ENCODE data around the gene LRIT1.
"Not testable (repeated sequence)": the region's sequence is repeated elsewhere in the genome, so short reads cannot be mapped to it uniquely, and the experiment has no call there.

The LRIT1 gene, protein sequence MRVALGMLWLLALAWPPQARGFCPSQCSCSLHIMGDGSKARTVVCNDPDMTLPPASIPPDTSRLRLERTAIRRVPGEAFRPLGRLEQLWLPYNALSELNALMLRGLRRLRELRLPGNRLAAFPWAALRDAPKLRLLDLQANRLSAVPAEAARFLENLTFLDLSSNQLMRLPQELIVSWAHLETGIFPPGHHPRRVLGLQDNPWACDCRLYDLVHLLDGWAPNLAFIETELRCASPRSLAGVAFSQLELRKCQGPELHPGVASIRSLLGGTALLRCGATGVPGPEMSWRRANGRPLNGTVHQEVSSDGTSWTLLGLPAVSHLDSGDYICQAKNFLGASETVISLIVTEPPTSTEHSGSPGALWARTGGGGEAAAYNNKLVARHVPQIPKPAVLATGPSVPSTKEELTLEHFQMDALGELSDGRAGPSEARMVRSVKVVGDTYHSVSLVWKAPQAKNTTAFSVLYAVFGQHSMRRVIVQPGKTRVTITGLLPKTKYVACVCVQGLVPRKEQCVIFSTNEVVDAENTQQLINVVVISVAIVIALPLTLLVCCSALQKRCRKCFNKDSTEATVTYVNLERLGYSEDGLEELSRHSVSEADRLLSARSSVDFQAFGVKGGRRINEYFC

DNA sequence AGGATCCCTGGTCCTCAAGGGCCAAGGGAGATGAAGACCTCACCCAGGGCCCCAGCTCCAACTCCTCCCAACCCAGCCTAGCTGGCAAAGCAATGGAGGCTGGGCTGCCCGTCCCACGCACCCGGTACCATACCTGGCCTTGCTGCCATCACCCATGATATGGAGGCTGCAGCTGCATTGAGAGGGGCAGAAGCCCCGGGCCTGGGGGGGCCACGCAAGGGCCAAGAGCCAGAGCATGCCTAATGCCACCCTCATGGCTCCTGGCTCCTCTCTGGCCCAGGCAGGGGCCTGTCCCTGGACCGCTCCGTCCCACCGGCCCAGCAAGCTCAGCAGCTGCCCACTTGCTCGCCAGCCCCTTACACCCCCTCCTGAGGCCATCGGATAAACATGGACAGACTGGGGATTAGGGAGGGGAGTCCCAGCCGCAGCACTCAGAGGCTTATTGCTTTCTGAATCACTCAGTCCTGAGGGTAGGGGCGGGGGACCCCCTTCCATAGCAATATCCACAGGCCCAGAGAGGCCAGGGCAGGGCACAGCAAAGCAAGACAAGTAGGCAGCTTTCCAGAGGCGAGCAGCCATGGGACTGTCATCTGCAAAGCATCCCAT lies at the start of gene LRIT1:
TSS of gene LRIT1 (minus strand) at position 362 of the 606 bp plus-strand sequence. CDS start at position 255, 107 bp downstream.
- DNase-seq = no peak

DNA sequence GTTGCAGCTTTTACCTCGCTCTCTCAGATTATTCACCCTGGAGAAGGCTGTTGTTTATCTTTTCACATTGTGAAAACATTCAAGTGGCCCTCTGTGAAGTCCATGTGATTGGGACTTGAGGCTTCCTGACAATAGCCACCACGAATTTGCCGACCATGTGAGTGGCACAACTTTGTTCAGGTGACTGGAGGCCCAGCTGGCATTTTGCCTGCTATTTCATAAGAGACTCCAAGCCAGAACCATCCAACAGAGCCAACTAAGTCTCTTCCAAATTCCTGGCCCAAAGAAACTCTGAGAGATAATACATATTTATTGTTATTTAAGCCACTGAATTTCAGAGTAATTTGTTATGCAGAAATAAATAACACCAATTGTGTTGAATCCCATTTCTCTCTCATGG lies 48.9 kb upstream of the LRIT1 start:
- no peak for DNase-seq

DNA sequence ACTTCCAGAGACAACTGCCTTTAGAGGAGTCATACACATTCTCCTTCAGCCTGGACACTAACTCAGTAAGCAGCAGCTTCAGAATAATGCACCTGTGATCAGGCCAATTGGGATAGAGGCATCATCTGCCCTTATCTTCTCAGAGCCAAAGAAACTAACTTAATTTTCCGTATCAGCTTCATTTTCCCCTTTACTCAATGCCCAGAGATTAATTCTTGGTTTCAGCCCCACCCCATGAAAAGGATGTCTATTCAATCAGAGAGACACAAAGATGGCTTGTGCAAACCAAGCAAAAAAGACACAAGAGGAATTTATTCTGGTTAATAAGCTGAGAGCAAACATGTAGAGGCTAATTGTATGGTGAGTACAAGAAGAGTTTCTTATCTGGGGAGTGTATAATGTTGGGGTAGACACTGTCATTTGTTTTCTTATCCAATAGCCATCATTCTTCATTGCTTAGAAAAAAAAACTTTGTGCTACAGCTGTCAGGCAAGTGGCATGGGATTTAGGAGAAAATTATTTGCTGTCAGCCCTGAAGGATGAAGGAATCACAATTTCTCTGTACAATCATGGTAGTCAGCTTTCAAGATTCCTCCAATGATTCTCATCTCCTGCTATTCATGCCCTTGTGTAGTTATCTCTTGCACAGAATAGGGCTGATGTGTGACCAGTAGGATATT lies 48.3 kb upstream of the LRIT1 start:
- no peak for DNase-seq

DNA sequence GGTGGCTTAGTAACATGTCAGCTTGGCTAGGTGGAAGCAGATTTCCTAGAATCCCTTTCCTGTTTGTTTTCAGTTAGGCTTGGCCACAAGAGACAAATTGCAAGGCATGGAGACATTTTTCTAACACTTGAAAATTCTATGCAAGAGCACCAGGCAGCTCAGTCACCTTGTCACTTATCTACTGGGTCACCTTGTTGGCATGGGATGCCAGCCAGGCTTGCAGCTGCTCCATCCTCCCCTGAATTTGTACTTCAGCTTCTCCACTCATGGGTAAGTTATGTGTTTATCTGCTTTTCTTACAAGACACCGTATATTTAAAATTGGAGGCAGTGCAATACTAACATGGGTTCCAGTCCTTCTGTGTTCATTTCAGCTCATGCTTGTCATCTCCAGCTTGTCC lies 46.8 kb upstream of the LRIT1 start:
- no peak for DNase-seq

DNA sequence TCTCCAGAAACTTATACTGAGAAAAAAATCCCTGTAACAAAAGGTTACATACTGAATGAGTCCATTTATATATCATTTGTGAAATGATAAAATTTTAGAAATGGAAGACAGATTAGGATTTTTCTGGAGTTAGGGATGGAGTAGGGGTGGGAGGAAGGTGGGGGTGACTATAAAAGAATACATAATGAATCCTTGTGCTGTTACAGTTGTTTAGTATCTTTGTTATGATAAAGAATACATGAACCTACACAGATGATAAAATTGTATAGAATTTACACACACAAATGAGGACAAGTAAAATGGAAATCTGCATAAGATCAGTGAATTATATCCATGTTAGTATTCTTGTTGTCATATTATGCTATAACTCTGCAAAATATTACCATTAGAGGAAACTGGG lies 45.3 kb upstream of the LRIT1 start:
- DNase-seq = no peak

DNA sequence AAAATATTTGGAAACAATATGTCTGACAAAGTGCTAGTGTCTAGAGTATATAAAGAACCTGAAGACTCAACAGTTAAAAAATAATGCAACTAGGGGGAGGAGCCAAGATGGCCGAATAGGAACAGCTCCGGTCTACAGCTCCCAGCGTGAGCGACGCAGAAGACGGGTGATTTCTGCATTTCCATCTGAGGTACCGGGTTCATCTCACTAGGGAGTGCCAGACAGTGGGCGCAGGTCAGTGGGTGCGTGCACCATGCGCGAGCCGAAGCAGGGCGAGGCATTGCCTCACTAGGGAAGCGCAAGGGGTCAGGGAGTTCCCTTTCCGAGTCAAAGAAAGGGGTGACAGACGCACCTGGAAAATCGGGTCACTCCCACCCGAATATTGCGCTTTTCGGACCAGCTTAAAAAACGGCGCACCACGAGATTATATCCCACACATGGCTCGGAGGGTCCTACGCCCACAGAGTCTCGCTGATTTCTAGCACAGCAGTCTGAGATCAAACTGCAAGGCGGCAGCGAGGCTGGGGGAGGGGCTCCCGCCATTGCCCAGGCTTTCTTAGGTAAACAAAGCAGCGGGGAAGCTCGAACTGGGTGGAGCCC lies 38.6 kb upstream of the LRIT1 start:
- not testable (repeated sequence) for DNase-seq

DNA sequence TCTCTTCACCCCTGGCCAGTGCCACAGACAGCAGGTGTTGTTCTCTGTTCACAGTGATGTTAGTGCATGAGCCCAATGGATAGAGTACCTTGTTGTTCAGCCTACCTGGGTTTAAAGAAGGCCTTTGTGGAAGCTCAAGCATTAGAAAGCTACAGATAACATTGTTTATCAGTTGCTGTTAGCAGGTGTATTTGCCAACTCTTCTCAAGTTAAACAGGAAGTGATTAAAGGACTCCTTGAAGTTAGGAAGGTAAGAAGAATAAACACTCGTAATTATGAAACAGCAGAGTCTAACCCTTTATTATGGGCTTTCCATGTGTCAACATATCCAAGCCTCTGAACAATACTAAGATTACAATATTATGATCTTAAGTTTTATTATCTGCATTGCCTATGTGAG lies 29.4 kb upstream of the LRIT1 start:
- DNase-seq = peak; percentile 53

DNA sequence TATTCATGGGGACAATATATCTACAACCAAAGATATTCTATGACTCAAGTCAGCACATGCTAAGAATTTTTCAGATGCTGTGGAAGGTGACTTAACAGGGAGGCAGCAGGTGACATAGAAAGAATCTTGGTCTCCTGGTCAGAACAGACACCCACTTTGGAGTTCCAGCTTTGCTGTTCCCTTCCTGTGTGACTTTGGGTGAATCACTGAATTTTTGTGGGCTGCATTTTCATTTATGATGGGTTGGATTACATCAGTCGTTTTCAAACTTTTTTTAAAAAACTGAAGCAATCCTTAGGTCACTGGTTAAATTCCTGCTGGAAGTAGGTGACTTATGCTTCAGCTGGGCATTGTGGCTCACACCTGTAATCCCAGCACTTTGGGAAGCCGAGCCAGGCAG lies 28.4 kb upstream of the LRIT1 start:
- no peak for DNase-seq

DNA sequence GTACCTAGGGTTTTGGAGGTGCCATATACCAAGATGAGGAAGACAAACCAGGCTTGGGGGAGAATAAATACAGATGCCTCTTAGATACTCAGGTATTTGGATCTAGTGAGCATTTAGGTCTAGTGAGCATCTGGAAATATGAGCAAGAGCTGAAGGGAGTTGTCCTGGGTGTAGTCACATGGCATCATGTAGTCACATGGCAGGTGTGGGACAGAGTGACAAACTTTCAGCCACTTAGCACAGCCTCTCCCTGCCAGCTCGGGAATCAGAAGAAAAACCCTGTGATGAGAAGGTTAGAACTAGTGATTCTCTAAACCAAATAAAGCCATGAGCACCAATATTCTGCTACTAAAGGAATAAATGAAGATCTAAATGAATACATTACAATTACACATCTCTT lies 27.8 kb upstream of the LRIT1 start:
- no peak for DNase-seq

DNA sequence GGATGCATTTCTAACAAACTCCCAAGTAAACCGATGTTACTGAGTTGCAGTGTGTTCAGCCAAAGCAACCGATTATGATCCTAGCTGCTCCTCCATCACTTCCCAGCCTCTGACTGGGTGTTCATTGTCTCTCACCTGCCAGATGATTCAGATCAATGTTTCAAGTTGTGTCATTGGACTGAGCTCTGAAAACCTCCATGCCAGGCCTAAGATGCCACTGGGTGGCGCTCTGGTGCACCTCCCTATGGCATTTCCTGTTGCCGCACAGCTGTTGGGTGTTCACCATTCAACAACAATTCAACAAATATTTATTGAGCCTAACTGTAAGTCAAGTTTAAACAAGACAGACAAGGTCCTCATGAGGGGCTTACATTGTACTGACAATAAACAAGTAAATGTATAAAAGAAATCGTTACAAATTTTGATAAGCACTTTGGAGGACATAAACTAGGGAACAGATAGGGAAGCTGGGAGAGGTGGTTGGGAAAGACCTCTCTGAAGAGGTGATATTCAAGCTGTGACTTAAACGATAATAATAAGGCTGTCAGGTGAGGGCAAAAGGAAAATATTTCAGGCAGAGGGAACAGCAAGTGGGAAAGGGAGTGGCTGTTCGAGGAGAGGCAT lies 26.3 kb upstream of the LRIT1 start:
- DNase-seq = peak; percentile 49

DNA sequence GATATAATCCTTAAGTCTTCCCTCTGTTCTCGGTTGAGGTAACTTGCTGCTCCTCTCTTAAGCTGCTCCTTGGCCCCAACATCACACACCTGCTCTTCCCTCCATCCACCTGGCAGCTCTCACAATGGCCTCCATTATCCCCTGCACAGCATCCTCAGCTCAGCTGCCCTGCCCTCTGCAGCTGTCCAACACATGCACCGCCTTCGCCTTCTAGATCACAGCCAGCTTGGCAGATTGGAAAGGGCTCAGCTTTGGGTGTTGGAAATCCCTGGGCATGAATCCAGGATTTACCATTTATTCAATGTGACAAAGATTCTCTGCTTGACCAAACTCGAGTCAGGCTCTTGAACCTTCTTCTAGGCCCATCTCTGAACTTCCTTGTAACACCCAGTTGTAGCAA lies 24.1 kb upstream of the LRIT1 start:
- no peak for DNase-seq

DNA sequence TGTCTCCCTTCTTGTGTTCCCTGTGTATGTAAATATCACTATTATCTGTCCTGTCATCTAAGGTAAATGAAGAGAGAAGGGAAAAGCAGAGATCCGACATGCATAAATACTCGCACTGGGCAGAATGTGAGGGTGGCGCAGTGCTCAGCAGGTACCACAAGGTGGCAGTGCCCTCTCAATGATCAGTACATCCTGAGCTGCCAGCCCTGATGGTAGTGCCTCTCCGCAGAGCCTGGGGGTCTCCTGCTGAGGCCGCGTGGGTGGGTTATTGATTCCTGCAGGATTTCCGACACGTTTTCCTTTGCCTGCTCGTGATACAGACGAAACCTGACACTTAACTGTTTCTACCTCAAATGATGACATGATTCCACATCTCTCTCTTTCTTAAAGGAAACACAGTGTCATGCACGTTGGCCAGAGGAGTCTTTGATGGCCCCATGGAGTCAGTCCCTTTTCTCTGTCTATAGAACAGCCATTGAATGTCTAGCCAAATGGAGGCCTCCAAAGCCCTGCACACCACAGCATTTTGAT lies 23.3 kb upstream of the LRIT1 start:
- peak; percentile 39 for DNase-seq

DNA sequence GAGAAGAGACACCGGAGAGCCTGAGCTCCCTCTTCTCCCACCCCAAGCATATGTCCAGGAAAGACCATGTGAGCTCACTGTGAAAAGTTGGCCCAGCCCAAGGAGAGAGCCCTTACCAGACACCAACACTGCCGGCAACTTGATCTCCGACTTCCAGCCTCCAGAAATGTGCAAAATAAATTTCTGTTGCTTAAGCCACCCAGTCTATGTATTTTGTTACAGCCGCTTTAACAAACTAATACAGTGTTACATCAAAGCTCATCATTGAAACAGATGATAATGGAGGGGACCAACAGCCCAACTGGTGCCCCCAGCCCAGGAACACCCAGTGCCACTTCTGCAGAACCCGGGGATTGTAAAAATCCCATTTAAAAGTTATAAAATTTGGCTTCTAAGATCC lies 22.4 kb upstream of the LRIT1 start:
- DNase-seq = no peak

DNA sequence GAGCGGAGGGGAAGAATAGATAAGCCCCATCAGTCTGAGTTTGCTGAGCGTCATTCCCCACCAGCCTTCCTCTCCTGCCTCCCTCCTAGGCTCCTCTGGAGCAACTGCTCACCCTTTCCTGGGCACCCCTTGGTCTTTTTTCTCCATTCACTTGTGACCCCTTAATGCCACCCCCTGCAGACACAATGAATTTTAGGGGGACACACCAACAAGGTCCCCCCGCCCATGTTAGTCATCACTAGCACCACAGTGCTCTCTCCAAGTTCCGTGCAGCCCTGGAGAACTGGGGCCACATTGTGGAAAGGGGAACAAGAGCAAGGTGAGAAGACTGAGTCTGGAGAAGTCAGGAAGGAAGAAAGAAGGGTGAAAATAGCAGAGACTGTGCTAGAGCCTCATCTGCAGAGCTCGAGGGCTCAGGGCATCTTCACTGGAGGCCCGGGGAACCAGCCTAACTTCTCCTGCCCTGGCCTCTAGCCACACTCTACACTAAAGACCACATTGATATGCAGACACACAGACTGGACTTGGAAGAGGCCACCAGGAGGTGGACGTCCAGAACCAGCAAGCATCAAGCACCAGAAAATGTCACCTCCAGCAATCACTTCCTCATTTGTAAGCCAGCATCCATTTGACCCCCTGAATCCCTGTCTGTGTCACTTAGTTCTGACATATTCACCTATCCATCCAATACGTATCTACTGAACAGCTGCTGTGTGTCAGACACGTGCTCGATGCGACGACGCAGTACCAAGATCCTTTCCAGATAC lies 21.0 kb upstream of the LRIT1 start:
- no peak for DNase-seq

DNA sequence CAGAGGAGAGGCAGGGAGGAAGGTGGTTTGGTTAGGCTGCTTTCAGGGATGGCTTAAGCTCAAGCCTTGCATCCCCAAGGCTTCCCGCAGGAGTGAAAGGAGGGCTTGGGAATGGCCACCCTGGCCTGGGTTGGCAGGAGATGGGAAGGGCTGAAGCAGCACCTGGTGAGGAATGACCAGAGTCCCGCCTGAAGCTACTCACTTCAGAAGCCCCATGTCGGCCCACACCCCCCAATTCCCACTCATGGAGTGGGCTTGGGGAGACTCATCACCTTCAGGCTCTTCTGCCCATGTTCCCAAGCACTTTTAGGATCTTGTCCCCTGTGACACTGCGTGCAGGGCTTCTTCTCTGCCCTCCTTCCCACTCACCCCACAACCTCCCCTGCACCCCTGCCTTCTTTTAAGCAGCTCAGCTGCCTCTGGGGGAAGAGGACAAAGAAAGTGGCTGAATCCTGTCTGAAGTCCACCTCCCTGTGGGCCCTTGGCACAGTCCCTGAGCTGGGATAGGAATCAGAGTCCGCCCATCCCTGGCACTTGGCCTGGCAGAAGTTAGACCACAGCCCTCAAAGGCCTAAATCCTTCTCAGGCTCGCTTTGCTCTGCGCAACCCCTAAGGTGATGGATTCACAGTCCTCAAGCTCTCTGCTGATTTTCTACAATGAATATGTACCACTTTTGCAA lies 20.0 kb upstream of the LRIT1 start:
- DNase-seq = no peak

DNA sequence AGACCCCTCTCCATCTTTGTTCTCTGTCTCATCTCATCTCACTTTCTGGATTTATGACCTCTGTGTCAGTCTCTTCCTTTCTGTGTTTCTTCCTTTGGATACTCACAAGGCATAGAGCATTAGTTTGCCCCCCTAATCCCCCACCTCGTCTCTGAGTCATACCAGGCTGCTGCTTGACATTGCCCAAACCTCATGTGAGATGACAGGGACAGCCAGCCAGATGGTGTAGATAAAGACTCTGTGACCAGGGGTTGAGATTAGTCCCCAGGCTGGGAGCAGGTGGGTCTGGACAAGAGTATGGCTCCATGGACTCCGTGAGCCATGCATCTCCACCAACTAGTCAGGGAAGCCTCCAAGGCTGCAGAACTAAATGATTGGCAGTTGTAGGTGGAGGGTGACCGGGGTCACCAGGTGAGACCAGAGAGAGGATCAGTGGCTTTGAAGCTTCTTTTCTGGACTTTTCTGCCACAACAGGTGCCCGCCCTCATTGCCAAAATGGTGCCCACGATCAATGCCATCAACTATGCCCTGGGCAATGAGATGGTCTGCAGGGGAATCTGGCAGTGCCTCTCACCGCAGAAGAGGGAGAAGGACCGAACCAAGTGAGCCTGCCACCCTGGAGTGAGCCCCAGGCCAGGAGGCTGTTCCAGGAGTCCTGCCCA lies 16.8 kb upstream of the LRIT1 start:
- no peak for DNase-seq

DNA sequence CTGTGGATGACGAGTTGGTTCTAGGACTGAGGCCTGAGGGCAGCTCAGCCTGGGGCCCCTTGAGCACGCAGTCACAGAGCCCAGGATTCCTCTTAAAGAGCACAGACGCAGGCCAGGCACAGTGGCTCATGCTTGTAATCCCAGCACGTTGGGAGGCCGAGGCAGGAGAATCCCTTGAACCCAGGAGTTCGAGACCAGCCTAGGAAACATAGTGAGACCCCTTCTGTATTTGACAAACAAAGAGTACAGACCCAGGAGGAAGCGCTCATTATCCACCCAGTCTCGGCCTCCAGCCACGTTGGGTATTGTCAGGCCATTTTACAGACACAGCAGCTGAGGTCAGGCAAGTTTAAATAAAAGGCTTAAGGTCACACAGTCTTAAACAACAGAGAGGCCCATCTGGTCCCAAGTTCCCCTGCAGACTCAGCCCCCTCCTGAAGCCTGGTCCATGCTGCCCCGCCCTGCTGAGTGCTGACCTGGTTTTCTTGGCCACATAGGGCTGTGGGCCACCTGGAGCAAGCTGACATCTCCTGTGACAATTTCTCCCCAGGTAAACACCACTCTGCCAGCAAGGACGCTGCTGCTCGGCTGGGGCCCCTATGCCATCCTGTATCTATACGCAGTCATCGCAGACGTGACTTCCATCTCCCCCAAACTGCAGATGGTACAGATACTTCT lies 16.1 kb upstream of the LRIT1 start:
- no peak for DNase-seq

DNA sequence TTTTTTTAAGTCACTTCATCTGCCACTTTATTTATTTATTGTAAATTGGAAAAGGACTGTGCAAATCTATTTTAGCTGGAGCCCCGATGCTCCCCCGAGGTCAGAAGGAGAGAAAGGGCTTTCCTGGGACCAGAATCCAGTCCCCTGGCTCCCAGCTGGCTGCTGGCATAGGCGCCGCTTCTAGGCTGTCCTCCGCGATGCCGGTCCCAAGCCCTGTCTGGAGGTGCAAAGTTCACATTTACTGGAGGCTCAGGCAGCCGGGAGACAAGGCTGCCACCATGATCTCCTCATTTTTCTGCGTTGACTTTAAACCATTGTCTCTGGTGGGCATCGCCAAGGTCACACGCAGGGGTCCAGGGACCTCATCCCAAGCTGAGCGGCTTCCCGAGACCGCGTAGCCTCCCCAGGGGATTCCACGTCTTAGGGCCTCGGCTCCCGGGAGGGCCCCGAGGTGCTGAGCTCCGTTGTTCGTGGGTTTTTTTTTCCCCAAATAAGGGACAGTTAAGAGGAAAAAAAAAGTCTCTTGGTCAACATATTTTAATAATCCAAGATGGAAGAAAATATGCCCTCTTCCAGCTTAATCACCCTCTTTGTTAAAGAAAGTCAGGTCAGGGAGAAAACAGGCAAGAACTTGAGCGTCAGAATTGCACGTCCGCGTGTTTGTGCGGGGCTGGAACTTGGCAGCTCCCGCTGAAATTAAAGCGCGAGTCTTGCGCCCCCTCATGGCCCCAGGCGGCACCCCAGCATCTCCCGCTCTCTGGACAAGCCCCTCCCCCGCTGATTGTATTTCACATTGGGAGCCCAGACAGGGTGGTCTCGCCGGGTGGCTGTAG lies 15.4 kb upstream of the LRIT1 start:
- no peak for DNase-seq
